GM10266 (cell line): ENCODE data around the gene SYCE3.

Experiments
- DNase-seq: peaks from one replicate; pipeline ENCODE4 v3.0.0; 2012; ENCODE audit errors: extremely low spot score
- CTCF ChIP-seq: IDR thresholded peaks from 2 replicates; pipeline ENCODE4 v1.5.1; 2012; ENCODE audit warnings: mild to moderate bottlenecking, low read depth; ENCODE audit not compliant: control insufficient read depth, insufficient read depth; ENCODE audit errors: missing control alignments

SYCE3 gene

GRCh38 chr22:50527921-50528681 lies 34.6 kb downstream of the SYCE3 start:
- TF ChIP-seq CTCF: no peak
- DNase-seq: no peak

GRCh38 chr22:50526834-50527801 lies 35.6 kb downstream of the SYCE3 start:
- DNase-seq: peak; percentile 88

GRCh38 chr22:50526108-50526833 lies 36.4 kb downstream of the SYCE3 start:
- TF ChIP-seq CTCF: peak; percentile 83
- DNase-seq: peak; percentile 92

More at GRCh38 chr22:50526834-50527801, 35.6 kb downstream of the SYCE3 start:
- TF ChIP-seq CTCF: no peak

- no peak for DNase-seq
- no peak for TF ChIP-seq CTCF
Observed at GRCh38 chr22:50525858-50526107, 36.9 kb downstream of the SYCE3 start.

- peak; percentile 86 for TF ChIP-seq CTCF
Observed at GRCh38 chr22:50525104-50525857, 37.4 kb downstream of the SYCE3 start, which contains the start of gene SCO2. Gene SCO2 (minus strand): TSS chr22:50525598. CDS start chr22:50524411, 1,187 bp downstream.

GRCh38 chr22:50524676-50525103 lies 38.0 kb downstream of the SYCE3 start:
- no peak for TF ChIP-seq CTCF
- DNase-seq: no peak

More at GRCh38 chr22:50525104-50525857, 37.4 kb downstream of the SYCE3 start, which contains the start of gene SCO2:
- peak; percentile 99 for DNase-seq
